NCI-H1105 (cell line): ENCODE data around the gene PHC3.

Experiments used
- DNase-seq: peaks from one replicate; lab custom pipeline; 2025; lab: John Stamatoyannopoulos, UW

PHC3 gene

DNA sequence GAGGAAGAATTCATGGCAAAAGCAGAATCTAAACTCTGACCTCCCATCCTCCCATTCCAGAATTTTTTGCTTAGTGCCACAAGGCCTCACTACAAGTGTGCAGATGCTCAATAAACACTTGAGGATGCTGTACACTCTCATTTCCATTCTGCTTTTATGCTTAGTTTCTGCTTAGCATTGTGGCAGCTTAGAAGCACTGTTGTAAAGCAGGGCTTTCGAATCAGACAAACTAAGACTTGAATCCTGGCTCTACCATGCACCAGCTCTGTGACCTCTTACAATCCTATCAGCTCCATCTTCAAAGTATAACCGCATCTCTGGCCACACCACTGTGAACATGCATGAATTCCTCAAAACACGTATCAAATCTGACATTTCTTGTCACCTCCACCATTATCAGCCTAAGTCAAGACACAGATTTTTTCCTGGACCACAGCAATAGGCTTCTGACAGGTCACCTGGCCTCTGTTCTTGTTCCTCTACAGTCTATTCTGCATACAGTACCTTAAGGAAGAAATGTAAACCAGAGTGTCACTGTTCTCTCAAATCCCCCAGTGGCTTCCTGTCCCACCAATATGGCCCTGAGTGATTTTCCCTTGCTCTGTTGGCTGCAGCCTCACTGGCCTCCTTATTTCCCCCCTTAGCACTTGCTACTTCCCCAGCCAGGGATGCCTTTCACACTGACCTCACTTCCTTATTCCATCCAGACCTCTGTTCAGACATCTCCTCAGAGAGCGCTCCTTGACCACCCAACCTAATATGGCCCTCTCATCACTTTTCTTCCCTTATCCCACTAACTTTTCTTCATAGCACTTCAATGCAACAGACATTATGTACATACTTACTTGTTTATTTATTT lies 8.1 kb upstream of the PHC3 start:
- DNase-seq = no peak

DNA sequence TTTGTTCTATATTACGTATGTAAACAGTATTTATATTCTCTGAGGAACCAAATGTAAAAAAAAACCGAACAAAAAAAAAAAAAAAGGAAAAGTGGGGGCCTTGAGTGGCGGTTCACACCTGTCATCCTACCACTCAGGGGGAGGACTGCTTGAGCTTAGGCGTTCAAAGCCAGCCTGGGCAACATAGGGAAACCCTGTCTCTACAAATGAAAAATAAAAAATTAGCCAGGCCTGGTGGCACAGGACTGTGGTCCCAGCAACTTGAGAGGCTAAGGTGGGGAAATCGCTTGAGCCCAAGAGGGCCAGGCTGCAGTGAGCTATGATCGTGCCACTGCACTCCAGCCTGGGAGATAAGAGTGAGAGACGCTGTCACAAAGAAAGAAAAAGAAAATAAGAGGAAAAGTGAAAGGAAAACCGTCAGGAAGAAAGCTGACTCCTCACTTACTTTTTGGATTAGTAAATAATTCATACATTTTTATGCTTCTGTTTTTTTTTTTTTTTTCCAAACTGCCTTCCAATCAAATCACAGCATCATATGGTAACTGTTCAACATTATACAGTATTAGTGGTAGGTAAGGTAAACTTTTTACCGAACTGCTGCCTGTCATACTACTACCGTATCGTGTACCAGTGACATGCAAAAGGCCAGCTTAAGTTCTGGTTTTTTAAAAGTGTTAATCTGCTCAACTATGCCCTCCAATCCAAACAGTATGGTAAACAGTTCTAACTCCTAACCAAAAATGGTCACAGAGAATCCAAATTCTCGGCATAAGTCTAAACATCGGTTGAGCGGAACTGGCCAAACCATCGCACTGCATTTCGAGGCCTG lies 1.2 kb downstream of the PHC3 start:
- DNase-seq = no peak

- no peak for DNase-seq
These were observed 2.1 kb downstream of the PHC3 start for GRCh38 chr3:170179432-170179831.

GRCh38 chr3:170178651-170179050 lies 2.9 kb downstream of the PHC3 start:
- no peak for DNase-seq

DNA sequence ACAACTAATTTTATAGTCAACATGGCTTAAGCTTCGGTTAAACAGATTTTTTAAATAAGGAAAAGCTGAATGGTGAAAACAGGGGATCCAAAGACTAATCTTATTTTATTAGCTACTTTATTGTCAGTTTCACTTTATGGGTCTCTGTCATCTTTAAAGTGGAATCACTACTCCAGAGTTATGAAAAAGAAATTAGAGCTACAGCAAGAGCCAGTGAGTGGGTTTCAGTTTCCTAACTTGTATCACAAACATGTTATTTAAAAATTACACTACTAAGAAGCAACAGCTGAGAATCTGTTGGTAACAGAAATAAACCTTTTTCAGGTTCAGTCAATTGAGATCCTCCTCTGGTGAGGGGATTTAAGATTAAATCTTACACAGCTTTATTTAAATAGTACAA lies 10.0 kb downstream of the PHC3 start:
- DNase-seq = no peak

DNA sequence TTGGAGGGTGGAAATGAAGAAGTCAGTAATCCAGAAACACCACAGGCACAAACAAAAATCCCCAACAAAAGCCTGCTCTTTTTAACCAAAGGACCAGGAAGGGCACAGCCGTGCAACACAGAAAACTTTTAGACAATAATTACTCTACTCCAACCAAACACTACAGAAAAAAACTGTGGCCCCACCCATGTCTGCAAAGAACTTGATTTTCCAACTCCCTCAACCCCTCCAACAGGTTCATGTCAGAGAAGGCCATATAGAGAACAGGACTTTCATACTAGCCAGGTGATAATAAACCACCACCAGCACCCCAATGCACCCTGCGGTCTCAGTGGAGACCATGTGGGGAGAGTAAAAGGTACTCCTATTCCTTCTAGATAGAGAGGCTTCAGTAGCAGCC lies 16.8 kb downstream of the PHC3 start:
- no peak for DNase-seq

DNA sequence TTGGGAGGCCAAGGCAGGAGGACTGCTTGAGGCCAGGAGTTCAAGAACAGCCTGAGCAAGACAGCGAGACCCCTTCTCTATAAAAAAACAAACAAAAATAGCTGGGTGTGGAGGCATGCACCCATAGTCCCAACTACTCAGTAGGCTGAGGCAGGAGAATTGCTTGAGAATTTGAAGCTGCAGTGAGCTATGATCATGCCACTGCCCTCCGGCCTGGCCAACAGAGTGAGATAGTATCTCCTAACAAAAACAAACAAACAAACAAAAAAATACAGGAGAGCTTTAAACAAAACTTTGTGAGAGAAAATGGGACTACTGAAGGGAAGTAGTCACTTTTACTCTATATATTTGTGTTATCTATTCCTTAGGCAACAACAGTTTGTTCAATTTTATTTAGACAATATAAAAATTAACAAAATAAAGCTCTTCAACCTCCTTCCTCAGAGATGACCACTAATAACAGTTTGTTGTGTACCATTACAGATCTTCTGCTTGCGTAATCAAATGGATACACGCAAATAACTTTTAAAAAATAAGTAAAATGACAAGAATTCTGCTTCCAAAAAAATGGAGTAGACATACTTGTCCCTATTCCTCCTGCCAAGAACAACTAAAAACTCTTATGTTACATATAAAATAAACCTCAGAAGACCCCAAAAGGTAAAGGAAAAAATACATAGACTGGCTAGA lies 17.4 kb downstream of the PHC3 start:
- DNase-seq = no peak

GRCh38 chr3:170162630-170163029 lies 18.9 kb downstream of the PHC3 start:
- DNase-seq = no peak

- DNase-seq = no peak
These were observed 19.5 kb downstream of the PHC3 start for GRCh38 chr3:170162052-170162451.

DNA sequence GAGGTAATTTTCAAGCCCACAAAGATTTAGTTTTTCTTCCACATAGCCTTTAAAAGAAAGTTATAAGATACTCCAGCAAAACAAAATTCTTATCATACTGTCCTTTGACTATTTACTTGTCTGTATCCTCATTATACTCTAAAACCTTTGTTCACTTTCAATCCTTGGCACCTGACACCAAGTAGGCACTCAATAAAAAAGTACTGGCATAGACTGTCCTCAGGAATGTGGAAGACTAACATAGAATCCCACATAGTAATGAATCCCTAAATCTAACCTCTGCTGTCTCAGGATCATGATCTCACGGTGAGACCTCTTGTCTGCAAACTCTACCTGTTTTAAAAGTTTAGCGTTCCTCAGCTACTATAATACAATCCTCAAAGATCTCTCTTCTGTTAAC lies 21.6 kb downstream of the PHC3 start:
- DNase-seq = no peak

DNA sequence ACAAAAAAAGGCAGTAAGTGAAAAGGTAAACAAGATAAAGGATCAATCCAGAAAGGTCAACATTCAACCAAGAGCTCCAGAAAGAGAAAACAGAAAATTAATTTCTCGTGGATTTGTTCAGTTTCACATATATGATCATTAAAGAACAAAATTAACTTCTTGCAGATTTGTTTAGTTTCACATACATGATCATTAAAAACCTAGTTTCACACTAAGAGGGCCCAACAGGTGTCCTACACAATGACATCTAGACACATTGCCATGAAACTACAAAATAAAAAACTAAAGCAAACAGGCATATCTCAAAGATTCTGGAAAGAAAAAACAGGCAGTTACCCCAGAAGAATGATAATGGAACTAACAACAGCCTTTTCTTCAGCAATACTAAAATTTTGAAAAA lies 22.1 kb downstream of the PHC3 start:
- DNase-seq = no peak

DNA sequence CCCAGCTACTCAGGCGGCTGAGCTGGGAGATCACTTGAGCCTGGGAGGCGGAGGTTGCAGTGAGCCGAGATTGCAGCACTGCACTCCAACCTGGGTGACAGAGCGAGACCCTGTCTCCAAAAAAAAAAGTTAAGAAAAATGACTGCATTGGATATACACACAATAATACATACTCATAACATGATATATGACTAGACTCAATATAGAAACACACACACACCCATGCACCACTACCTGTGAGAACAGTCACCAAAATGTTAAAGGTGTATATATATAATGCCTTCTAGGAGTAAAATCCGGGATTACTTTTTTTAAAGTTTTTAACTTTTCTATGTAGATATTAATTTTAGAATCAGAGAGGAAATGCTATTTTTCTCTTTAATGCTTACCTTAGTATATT lies 25.9 kb downstream of the PHC3 start:
- DNase-seq = no peak

DNA sequence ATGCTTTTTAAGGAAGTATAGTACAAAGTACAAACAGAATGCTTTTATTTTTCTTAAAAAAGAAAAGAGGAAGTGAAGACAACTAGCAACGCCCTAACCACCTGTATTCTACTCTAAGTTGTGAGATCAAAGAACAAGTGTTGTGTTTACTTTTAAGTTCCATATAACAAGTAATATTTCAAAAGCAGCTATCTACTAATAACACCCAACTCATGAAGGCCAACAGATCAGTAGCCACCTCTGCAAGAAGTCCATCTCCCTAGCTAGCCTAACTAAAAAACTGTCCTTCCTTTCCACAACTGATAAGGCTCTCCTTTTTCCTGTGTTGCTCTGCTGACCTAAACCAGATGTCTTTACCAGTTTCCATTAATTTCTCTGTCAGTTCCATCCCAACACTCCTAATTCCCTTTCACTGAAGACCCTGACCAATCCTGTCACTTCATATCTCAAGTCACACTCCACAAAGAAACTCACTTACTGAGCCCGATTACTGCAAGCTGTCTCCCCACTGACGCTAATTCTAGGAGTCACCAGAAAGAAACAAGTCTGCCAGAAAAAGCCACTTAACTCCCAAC lies 26.9 kb downstream of the PHC3 start:
- no peak for DNase-seq

- DNase-seq = no peak
These were observed 27.4 kb downstream of the PHC3 start for GRCh38 chr3:170154084-170154483.

- no peak for DNase-seq
These were observed 30.0 kb downstream of the PHC3 start for GRCh38 chr3:170151536-170151935.

- DNase-seq = no peak
These were observed 32.5 kb downstream of the PHC3 start for GRCh38 chr3:170149016-170149415.

DNA sequence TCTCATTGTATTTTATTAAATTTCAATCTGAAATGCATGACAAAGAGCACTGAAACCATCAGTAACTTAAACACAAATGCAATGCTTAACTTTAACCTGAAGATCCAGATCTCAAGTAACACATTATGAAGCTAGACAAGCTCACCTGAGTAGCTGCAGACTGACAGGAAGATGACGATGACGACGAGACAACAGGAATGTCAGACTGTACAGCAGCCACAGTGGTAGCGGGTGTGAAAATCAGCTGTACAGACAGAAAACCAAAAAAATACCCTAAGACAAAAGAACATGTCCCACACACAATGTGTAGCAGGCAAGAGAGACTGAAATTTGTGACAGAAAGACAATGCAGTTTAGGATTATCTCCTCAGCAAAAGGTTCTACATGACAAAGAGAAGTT lies 36.3 kb downstream of the PHC3 start:
- DNase-seq = no peak

DNA sequence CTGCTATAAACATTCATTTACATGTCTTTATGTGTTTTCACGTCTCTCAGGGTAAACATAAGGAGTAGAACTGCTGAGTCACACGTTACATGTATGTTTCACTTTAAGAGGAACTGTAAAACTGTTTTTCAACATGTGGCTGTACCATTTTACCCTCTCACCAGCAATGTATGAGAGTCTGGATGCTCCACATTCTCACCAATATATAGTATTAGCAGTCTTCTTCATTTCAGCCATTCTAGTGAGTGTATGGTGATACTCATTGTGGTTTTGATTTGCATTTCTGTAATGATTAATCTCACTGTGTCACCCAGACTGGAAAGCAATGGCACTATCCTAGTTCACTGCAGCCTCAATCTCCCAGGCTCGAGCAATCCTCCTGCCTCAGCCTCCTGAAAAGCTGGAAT lies 37.1 kb downstream of the PHC3 start:
- DNase-seq = no peak

DNA sequence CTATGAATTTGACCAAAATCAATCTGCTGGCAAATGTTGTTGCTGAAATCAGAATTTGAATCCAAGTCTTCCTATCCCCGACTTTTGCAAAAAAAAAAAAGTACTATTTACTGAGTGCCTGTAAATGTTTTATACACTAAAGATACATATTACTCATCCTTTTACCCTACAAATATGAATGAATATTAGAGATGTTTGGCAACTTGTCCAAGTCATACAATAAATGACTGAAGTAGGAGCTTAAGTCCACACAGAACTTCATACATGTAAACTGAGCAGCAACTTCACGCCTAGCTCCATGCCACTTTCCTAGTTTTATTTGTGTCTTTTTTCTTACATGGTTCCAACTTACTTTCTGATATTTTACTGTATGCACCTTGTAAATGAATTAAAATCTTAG lies 39.2 kb downstream of the PHC3 start:
- DNase-seq = no peak

DNA sequence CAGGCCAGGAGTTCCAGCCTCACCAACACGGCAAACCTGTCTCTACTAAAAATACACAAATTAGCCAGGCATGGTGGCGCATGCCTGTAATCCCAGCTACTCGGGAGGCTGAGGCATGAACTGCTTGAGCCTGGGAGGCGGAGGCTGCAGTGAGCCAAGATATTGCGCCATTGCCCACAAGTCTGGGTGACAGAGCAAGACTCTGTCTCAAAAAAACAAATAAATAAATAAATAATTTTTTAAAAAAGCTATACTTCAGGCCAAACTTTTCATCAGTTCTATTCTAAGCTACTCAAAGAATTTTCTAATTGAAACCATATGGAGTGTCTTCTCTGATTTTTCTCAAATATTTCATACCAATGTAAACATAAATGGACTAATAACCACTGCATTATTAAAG lies 43.5 kb downstream of the PHC3 start:
- no peak for DNase-seq

DNA sequence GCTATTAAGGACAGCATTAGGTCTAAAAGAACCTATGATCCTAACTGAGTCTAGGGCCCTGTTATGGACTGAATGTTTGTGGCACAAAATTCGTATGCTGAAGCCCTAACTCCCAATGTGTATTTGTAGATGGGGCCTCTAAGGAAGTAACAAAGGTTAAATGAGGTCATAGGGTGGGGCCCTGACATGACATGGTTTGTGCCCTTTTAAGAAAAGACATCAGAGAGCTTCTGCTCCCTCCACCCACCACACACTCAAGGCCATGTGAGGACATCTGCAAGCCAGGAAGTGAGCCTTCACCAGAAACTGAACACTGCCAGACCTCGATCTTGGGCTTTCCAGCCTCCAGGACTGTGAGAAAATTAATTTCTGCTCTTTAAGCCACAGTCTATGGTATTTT lies 49.2 kb downstream of the PHC3 start:
- DNase-seq = no peak

GRCh38 chr3:170130532-170130931 lies 51.0 kb downstream of the PHC3 start:
- DNase-seq = no peak
